Endodermal cell (in vitro differentiated cells): ENCODE data around the gene REG3A. TPM values are rescaled to one million over a fixed set of nuclear protein-coding genes. Genes with fewer than 3 reads are reported as not detected.

Source experiments
- DNase-seq: peaks from one replicate; pipeline ENCODE4 v3.0.0-alpha.2; 2017
- H3K27ac ChIP-seq: 2 replicates; pipeline ENCODE4 v1.5.1; 2013; ENCODE audit warnings: mild to moderate bottlenecking, low read depth, low read length, moderate library complexity
- H3K27me3 ChIP-seq: 2 replicates; pipeline ENCODE4 v1.6.1; 2013; ENCODE audit warnings: mild to moderate bottlenecking, low read length, moderate library complexity; ENCODE audit not compliant: insufficient read depth, control insufficient read depth, poor library complexity, severe bottlenecking
- H3K36me3 ChIP-seq: 2 replicates; pipeline ENCODE4 v1.7.0; 2013; ENCODE audit warnings: mild to moderate bottlenecking, low read length, moderate library complexity; ENCODE audit not compliant: control insufficient read depth, insufficient read depth
- H3K4me1 ChIP-seq: one replicate; pipeline ENCODE4 v1.7.0; 2013; ENCODE audit warnings: low read length; ENCODE audit not compliant: control insufficient read depth, insufficient read depth
- H3K4me3 ChIP-seq: 2 replicates; pipeline ENCODE4 v1.5.1; 2013; ENCODE audit warnings: mild to moderate bottlenecking, low read length, moderate library complexity
- H3K9ac ChIP-seq: 2 replicates; pipeline ENCODE4 v1.6.1; 2013; ENCODE audit warnings: mild to moderate bottlenecking, low read length, moderate library complexity; ENCODE audit not compliant: poor library complexity, severe bottlenecking; ENCODE audit errors: extremely low read depth
- H3K9me3 ChIP-seq: 2 replicates; pipeline ENCODE4 v1.6.1; 2013; ENCODE audit warnings: mild to moderate bottlenecking, low read length, moderate library complexity; ENCODE audit not compliant: control insufficient read depth
- H3K27ac Mint-ChIP-seq: 2 replicates; pipeline ENCODE4 v1.8.0; 2020; ENCODE audit warnings: mixed read lengths
- H3K27me3 Mint-ChIP-seq: 2 replicates; pipeline ENCODE4 v1.8.0; 2021; ENCODE audit warnings: mild to moderate bottlenecking, mixed read lengths; ENCODE audit not compliant: insufficient read depth
- H3K36me3 Mint-ChIP-seq: 2 replicates; pipeline ENCODE4 v1.8.0; 2020; ENCODE audit warnings: low read depth, mixed read lengths
- H3K4me1 Mint-ChIP-seq: 2 replicates; pipeline ENCODE4 v1.8.0; 2020; ENCODE audit warnings: mixed read lengths
- H3K4me3 Mint-ChIP-seq: 2 replicates; pipeline ENCODE4 v1.8.0; 2020; ENCODE audit warnings: mild to moderate bottlenecking, moderate library complexity, mixed read lengths
- H3K9me3 Mint-ChIP-seq: 2 replicates; pipeline ENCODE4 v1.8.0; 2020; ENCODE audit warnings: mild to moderate bottlenecking, mixed read lengths
- CTCF ChIP-seq: fragments of 200-600 bp; sonication (generic); conservative IDR thresholded peaks from 2 replicates; pipeline ENCODE4 v1.5.0; 2021; ENCODE audit warnings: antibody characterized with exemption, mild to moderate bottlenecking
- WGBS, 2 experiments: methylation state at CpG; one replicate each; pipeline versions ENCODE4 v1.1.5 to v1.1.7; 2013; ENCODE audit warnings: missing lambda C conversion rate in 2 of 2, mixed read lengths in 1 of 2; ENCODE audit not compliant: insufficient coverage in 1 of 2, insufficient read length in 1 of 2; 5-methylcytosine and 5-hydroxymethylcytosine counted together
- total RNA-seq, 2 donors: library from RNA; stranded (reverse); fragmentation: NEBNext Ultra II Directional in 1 of 2; extraction: Animal tissue kit (Norgen Biotek cat#: 25700) in 1 of 2; gene quantifications; 2 replicates in 1 of 2; 3 replicates in 1 of 2; pipeline ENCODE4 v1.2.1, GENCODE V29; 2021

The REG3A gene
- total RNA-seq, 2 donors from 2014 or later, result not detected

- Mint-ChIP-seq H3K27me3 (peaks cover 18% of the 10 kb centered on the region), H3K4me1 (no peaks in the 10 kb centered on the region), H3K36me3 (no peaks in the 10 kb centered on the region), H3K9me3 (no peaks in the 10 kb centered on the region), H3K4me3 (no peak overlapping the region), H3K27ac (no peak overlapping the region)
- H3K4me3 ChIP-seq, result no peak overlapping the region
- H3K9me3 ChIP-seq, result no peaks in the 10 kb centered on the region
- no peak overlapping the region for H3K9ac ChIP-seq
- H3K27ac ChIP-seq, result no peak overlapping the region
- 91 to 93% methylated on average over 3 of the region's 3 CpGs for WGBS, 2 experiments
- no peak for DNase-seq
- H3K27me3 ChIP-seq, result peaks cover 21% of the 10 kb centered on the region
- no peaks in the 10 kb centered on the region for H3K4me1 ChIP-seq
- no peak for TF ChIP-seq CTCF
- H3K36me3 ChIP-seq, result no peaks in the 10 kb centered on the region
Measured at GRCh38 chr2:79138385-79138784, 21.2 kb downstream of the REG3A start.

- Mint-ChIP-seq H3K9me3 (no peaks in the 10 kb centered on the region), H3K36me3 (no peaks in the 10 kb centered on the region), H3K4me1 (peaks cover 5% of the 10 kb centered on the region), H3K27ac (no peak overlapping the region), H3K27me3 (peaks cover 7% of the 10 kb centered on the region), H3K4me3 (no peak overlapping the region)
- Histone ChIP-seq H3K27ac (no peak overlapping the region), H3K27me3 (peaks cover 4% of the 10 kb centered on the region), H3K4me3 (no peak overlapping the region), H3K9me3 (no peaks in the 10 kb centered on the region), H3K4me1 (no peaks in the 10 kb centered on the region), H3K36me3 (no peaks in the 10 kb centered on the region), H3K9ac (no peak overlapping the region)
- TF ChIP-seq CTCF, result no peak
- no peak for DNase-seq
- 89 to 96% methylated on average over 2 to 4 of the region's 4 CpGs for WGBS, 2 experiments
Measured at GRCh38 chr2:79131687-79132086, 27.9 kb downstream of the REG3A start.

- no peak overlapping the region for H3K27ac Mint-ChIP-seq
- no peaks in the 10 kb centered on the region for H3K27me3 Mint-ChIP-seq
- Histone ChIP-seq H3K36me3 (no peaks in the 10 kb centered on the region), H3K27ac (no peak overlapping the region), H3K27me3 (peaks cover 4% of the 10 kb centered on the region), H3K9ac (no peak overlapping the region), H3K4me1 (no peaks in the 10 kb centered on the region), H3K4me3 (no peak overlapping the region), H3K9me3 (no peaks in the 10 kb centered on the region)
- DNase-seq, result no peak
- no peak overlapping the region for H3K4me3 Mint-ChIP-seq
- peaks cover 5% of the 10 kb centered on the region for H3K4me1 Mint-ChIP-seq
- no peak for TF ChIP-seq CTCF
- H3K9me3 Mint-ChIP-seq, result no peaks in the 10 kb centered on the region
- H3K36me3 Mint-ChIP-seq, result no peaks in the 10 kb centered on the region
Measured at GRCh38 chr2:79129804-79130203, 29.7 kb downstream of the REG3A start.
